COR-L47 (cell line): ENCODE data around the gene IQCM.
"Not testable (repeated sequence)": the region's sequence is repeated elsewhere in the genome, so short reads cannot be mapped to it uniquely, and the experiment has no call there.

Experiments used
- DNase-seq: peaks from one replicate; lab custom pipeline; 2025; lab: John Stamatoyannopoulos, UW

Gene IQCM

GRCh38 chr4:149466446-149466845 lies 349.2 kb downstream of the IQCM start:
- no peak for DNase-seq

GRCh38 chr4:149465955-149466354 lies 349.7 kb downstream of the IQCM start:
- DNase-seq, result no peak

GRCh38 chr4:149443537-149443936 lies 372.1 kb downstream of the IQCM start:
- no peak for DNase-seq

GRCh38 chr4:149441338-149441737 lies 374.3 kb downstream of the IQCM start:
- no peak for DNase-seq

DNA sequence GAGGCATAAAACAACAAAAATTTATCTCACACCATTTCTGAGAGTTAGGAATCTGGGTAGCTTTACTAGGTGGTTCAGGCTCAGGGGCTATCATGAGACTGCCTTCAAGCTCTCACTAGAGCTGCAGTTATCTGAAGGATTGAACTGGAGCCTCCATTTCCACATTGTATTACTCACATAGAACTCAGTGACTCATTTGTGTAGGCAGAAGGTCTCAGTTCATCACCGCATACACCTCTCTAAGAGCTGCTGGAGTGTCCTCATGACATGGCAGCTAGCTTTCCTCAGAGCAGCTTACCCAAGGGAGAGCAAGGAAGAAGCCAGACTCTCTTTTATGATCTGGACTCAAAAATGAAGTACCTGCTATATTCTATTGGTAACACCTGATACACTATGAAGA lies 389.2 kb downstream of the IQCM start:
- DNase-seq, result no peak

GRCh38 chr4:149409555-149409962 lies 406.1 kb downstream of the IQCM start:
- no peak for DNase-seq

DNA sequence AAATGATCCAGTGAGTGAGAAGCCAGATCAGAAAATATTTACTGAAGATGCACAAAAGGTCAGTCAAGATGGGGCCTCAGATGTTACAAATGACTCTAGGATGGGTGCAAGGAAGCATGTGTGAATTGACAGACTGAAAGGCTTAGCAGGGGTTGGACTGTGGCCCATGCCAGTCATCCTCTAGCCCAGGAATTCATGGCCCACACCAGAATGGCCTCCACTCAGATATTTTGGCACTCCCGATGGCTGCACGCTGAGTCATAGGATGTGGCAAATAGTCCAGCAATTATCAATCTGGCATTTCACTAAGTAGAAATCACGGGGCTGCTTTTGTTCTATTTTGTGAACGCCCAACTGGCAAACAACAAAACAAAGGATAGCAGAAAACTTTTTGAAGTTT lies 406.5 kb downstream of the IQCM start:
- peak; percentile 72 for DNase-seq

DNA sequence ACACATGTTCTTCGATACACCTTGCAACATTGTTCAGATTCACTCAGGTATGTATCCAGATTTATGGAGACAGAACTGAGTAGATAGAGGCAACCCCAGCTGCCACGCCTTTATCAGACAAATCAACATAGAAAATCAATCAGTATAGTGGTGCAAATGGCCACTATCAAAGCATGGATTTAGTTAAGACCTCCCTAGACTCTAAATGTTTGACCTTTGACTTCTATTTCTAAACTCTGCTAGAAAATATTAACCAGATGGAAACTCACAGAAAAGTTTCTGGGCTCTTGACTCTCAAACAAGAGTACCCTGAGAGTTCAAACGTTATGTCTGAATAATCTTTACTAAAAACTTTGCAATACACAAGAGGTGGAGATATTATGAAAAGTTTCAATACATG lies 411.5 kb downstream of the IQCM start:
- DNase-seq, result no peak

GRCh38 chr4:149403081-149403480 lies 412.6 kb downstream of the IQCM start:
- DNase-seq, result no peak

- no peak for DNase-seq
These were observed 416.6 kb downstream of the IQCM start for GRCh38 chr4:149398993-149399392.

DNA sequence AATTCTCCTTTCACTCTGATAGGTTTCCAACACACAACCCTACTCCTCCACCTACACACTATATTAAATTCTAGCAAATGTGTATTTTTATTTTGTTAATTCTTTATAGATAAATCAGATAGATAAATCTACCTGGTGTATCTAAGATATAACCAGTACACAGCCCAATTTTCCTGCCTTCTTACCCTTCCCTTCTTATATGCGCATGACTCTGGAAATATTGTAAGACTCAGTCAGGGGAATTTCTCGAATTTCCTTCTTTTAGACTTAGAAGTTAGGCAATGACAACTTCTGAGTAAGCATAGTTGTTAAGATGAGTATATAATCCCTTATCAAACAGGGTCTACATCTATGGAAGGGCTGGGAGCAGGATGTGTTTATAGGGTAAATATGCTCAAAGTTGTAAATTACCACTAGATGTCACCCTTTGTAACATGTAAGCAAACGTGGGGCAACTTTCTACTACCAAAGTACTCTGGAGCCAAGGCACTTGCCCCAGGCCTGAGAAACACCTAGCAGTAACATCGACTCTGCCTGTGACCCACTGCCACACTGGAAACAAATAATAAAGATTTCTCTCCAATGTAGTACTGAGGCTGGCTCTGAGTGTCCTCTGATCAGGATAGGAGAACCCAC lies 444.7 kb downstream of the IQCM start:
- DNase-seq, result peak; percentile 66

- no peak for DNase-seq
These were observed 445.6 kb downstream of the IQCM start for GRCh38 chr4:149370002-149370401.

DNA sequence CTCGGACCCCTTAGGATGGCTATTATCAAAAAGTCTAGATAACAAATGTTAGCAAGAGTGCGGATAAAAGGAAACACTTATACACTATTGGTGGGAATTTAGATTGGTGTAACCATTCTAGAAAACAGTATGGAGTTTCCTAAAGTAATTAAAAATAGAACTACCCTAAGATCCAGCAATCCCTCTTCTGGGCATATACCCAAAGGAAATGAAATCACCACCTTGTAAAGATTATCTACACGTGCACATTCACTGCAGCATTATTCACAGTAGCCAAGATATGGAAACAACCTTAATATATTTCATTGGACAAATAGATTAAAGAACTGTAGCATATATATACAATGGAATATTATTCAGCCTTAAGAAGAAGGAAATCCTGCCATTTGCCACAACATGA lies 462.4 kb downstream of the IQCM start:
- DNase-seq, result no peak

- DNase-seq, result no peak
These were observed 466.1 kb downstream of the IQCM start for GRCh38 chr4:149349541-149349940.

DNA sequence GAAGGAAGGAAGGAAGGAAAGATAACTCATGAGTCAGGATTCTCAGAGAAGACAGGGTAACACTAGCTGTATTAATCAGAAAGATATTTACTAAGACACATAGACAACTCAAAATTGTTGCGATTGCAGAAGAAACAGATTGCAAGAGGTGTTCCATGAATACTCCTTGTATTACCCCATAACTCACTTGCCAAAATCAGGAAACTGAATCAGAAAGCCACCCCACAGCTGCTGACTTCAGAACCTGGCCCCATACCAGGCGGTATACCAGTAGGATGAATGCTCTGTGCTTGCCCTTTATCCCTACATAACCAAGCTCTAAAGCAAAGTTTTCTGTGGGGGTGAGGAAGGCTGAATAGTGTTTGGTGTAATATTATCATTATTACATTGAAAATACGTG lies 468.5 kb downstream of the IQCM start:
- no peak for DNase-seq

- DNase-seq, result no peak
These were observed 470.2 kb downstream of the IQCM start for GRCh38 chr4:149345424-149345823.

- no peak for DNase-seq
These were observed 471.2 kb downstream of the IQCM start for GRCh38 chr4:149344436-149344835.

GRCh38 chr4:149343614-149344013 lies 472.0 kb downstream of the IQCM start:
- DNase-seq, result no peak

DNA sequence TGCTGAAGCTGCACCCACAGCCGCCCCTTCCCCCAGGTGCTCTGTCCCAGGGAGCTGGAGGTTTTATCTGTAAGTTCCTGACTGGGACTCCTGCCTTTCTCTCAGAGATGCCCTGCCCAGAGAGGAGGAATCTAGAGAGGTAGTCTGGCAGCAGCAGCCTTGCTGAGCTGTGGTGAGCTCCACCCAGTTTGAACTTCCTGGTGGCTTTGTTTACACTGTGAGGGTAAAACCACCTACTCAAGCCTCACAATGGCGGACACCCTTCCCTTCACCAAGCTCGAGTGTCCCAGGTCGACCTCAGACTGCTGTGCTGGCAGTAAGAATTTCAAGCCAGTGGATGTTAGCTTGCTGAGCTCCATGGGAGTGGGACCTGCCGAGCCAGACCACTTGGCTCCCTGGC lies 474.5 kb downstream of the IQCM start:
- not testable (repeated sequence) for DNase-seq

GRCh38 chr4:149328161-149328560 lies 487.5 kb downstream of the IQCM start:
- DNase-seq, result no peak

DNA sequence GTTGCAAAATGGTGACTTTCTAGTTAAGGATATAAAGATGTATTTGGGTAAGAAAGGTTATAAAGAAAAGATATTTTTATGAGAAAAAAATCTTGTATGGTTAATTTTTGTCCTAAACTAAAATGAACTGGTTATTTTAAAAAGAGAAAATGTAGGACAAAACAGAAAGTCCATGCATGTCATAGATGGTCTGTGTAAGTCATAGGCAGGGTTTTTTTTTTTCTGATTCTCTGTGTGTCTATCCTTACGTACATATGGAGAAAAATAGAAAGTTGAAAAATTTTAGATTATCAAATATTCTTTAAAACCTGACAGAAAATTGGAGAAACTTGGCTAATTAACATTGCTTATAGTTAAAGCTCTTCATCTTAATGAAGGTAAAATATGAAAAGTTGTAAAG lies 493.4 kb downstream of the IQCM start:
- no peak for DNase-seq

DNA sequence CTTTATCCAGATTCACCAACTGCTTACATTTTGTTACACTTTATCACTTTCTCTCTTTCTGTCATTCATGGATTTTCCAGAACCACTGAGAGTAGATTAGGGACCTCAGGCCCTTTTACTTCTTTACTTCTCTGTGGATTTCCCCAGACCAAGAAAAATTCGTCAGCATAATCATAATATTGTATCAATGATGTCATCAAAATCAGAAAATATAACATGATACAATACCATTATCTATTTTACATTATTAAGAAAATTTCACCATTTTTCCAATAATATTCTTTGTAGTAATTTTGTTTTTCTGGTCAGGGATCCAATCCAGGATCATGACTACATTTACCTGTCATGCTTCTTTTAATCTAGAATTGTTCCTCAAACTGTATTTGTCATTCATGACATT lies 494.2 kb downstream of the IQCM start:
- no peak for DNase-seq

- DNase-seq, result no peak
These were observed 504.6 kb downstream of the IQCM start for GRCh38 chr4:149311076-149311475.

DNA sequence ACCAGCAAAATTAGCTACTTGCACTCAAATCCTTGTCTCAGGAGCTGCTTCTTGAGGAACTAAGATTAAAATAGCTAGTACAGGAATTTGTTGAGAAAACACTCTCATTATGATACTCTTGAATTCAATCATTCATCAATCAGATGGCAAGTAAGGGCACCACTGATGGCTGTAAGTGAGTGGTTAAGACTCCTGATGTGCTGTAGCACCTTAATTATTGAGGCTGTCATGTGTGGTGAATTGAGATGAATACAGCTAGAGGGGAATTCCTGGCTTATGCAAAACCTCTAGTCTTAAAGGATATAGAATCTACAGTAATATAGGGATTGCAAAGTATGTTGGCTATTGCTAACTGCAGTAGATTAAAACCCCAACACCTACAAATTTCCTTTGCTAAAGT lies 509.1 kb downstream of the IQCM start:
- DNase-seq, result no peak
